CD4-positive, alpha-beta T cell (primary cell): ENCODE results near the gene KRTAP12-4. TPM values are rescaled to one million over a fixed set of nuclear protein-coding genes. Genes with fewer than 3 reads are reported as not detected.

ENCODE experiments used
- ATAC-seq: fragments of 200-7000 bp; cut with Tn5 transposase; one replicate; pipeline ENCODE4 v1.10.0; 2022; ENCODE audit warnings: mild to moderate bottlenecking; ENCODE audit not compliant: poor library complexity
- CTCF ChIA-PET: fragments of 350-600 bp; sonication (Branson Sonifier 250); formaldehyde crosslinking; loops from one replicate; lab custom pipeline; 2021; ENCODE audit warnings: antibody characterized with exemption, inconsistent platforms; lab: Charles Lee
- POLR2A ChIA-PET: fragments of 350-600 bp; sonication (Branson Sonifier 250); formaldehyde crosslinking; loops from one replicate; lab custom pipeline; 2021; ENCODE audit warnings: antibody characterized with exemption, inconsistent platforms; lab: Charles Lee
- DNase-seq, 14 experiments: peaks; one replicate each; pipeline ENCODE4 v3.0.0-alpha.2; 2013 to 2020; ENCODE audit warnings: mixed read lengths in 2 of 14
- H3K27ac ChIP-seq, 2 donors: one replicate each; pipeline versions ENCODE4 v1.5.1 to v1.7.0; 2013; ENCODE audit warnings: low read length in 2 of 2, low read depth in 1 of 2, mild to moderate bottlenecking in 1 of 2
- H3K27me3 ChIP-seq, 2 experiments: 1 replicate in 1 of 2; 2 replicates in 1 of 2; pipeline versions ENCODE4 v1.6.1 to v1.7.0; 2013; ENCODE audit warnings: low read length in 2 of 2, control low read depth in 1 of 2, mild to moderate bottlenecking in 1 of 2, moderate library complexity in 1 of 2; ENCODE audit not compliant: insufficient read depth in 2 of 2, control insufficient read depth in 1 of 2
- H3K36me3 ChIP-seq: one replicate; pipeline ENCODE4 v1.6.1; 2013; ENCODE audit warnings: low read length, control low read depth; ENCODE audit not compliant: insufficient read depth
- H3K4me1 ChIP-seq: one replicate; pipeline ENCODE4 v1.6.1; 2013; ENCODE audit warnings: low read length, control low read depth; ENCODE audit not compliant: insufficient read depth
- H3K4me3 ChIP-seq: one replicate; pipeline ENCODE4 v1.5.1; 2013; ENCODE audit warnings: mild to moderate bottlenecking, low read length, moderate library complexity
- H3K9me3 ChIP-seq, 2 experiments: 1 replicate in 1 of 2; 2 replicates in 1 of 2; pipeline versions ENCODE4 v1.6.1 to v1.7.0; 2013; ENCODE audit warnings: low read length in 2 of 2, mild to moderate bottlenecking in 2 of 2, control low read depth in 1 of 2, moderate library complexity in 1 of 2; ENCODE audit not compliant: control insufficient read depth in 1 of 2, insufficient read depth in 1 of 2
- H3K27ac Mint-ChIP-seq: one replicate; pipeline ENCODE4 v1.8.0; 2020; ENCODE audit warnings: mixed read lengths
- H3K27me3 Mint-ChIP-seq: one replicate; pipeline ENCODE4 v1.8.0; 2021; ENCODE audit warnings: mixed read lengths
- H3K36me3 Mint-ChIP-seq: one replicate; pipeline ENCODE4 v1.8.0; 2021; ENCODE audit warnings: low read depth, mixed read lengths
- H3K4me1 Mint-ChIP-seq: one replicate; pipeline ENCODE4 v1.8.0; 2021; ENCODE audit warnings: low read depth, mixed read lengths
- H3K4me3 Mint-ChIP-seq: one replicate; pipeline ENCODE4 v1.8.0; 2020; ENCODE audit warnings: mild to moderate bottlenecking, mixed read lengths
- H3K9me3 Mint-ChIP-seq: one replicate; pipeline ENCODE4 v1.8.0; 2020; ENCODE audit warnings: mixed read lengths
- CTCF ChIP-seq: fragments of 200-600 bp; IDR thresholded peaks from one replicate; pipeline ENCODE4 v1.8.0; 2022; ENCODE audit warnings: antibody characterized with exemption, mild to moderate bottlenecking
- intact Hi-C, 2 experiments: fragments of 100-400 bp; cut with DNase I in 1 of 2; cut with micrococcal nuclease in 1 of 2; formaldehyde crosslinking; loops; one replicate each; pipeline versions ENCODE4 v1.15.1 to v1.9.0; 2023 to 2025; cut with DNase I, micrococcal nuclease
- total RNA-seq, 174 experiments: library from RNA in 2 of 174; stranded (reverse) in 2 of 174; gene quantifications; one replicate each; pipeline ENCODE4 v1.2.3 and lab custom pipeline; 2021 to 2026

KRTAP12-4 gene
- total RNA-seq, 2 experiments from 2014 or later, result not detected

GRCh38 chr21:44650973-44651675 lies 3.3 kb downstream of the KRTAP12-4 start:
- TF ChIP-seq CTCF, result no peak
- peaks cover 4 to 29% of the 10 kb centered on the region in 2 experiments for H3K9me3 ChIP-seq
- no peak overlapping the region for H3K27ac ChIP-seq
- peak in 1 of 14 experiments; percentile 3 for DNase-seq
- no peak overlapping the region for H3K27ac Mint-ChIP-seq
- no peak for ATAC-seq
- intact Hi-C loops, result loop anchor here in 1 of 2 experiments (5.0 kb wide), 1 partner anchor 34 kb away; no protein-coding TSS in a partner anchor
- peaks cover 29% of the 10 kb centered on the region for H3K4me1 ChIP-seq
- H3K4me3 ChIP-seq, result no peak overlapping the region
- ChIA-PET POLR2A (no interaction called here), CTCF (interaction anchor here (0.7 kb wide), 1 partner anchor 129 kb away, joined by 4 read pairs; no protein-coding TSS in a partner anchor)
- H3K9me3 Mint-ChIP-seq, result peaks cover 4% of the 10 kb centered on the region
- H3K4me1 Mint-ChIP-seq, result peaks cover 19% of the 10 kb centered on the region
- no peak overlapping the region for H3K4me3 Mint-ChIP-seq
- H3K27me3 Mint-ChIP-seq, result no peaks in the 10 kb centered on the region
- H3K27me3 ChIP-seq, result no peaks in the 10 kb centered on the region
- H3K36me3 Mint-ChIP-seq, result peaks cover 11% of the 10 kb centered on the region
- H3K36me3 ChIP-seq, result no peaks in the 10 kb centered on the region

- no peaks in the 10 kb centered on the region for H3K27me3 Mint-ChIP-seq
- no peak overlapping the region for H3K4me3 ChIP-seq
- H3K9me3 ChIP-seq, result peaks cover 0 to 27% of the 10 kb centered on the region in 2 experiments
- no peaks in the 10 kb centered on the region for H3K36me3 ChIP-seq
- intact Hi-C loops, result loop anchor here in 1 of 2 experiments (5.0 kb wide), 1 partner anchor 33 kb away; no protein-coding TSS in a partner anchor
- ATAC-seq (no peak), DNase-seq (peak in 1 of 14 experiments; percentile 8)
- H3K4me1 ChIP-seq, result peaks cover 22% of the 10 kb centered on the region
- POLR2A ChIA-PET, result no interaction called here
- no peak overlapping the region for H3K27ac ChIP-seq
- H3K4me3 Mint-ChIP-seq, result no peak overlapping the region
- peaks cover 8% of the 10 kb centered on the region for H3K36me3 Mint-ChIP-seq
- no peaks in the 10 kb centered on the region for H3K27me3 ChIP-seq
- H3K27ac Mint-ChIP-seq, result no peak overlapping the region
- CTCF ChIA-PET, result no interaction called here
- peaks cover 17% of the 10 kb centered on the region for H3K4me1 Mint-ChIP-seq
- TF ChIP-seq CTCF, result no peak
- peaks cover 4% of the 10 kb centered on the region for H3K9me3 Mint-ChIP-seq
These were observed 4.0 kb downstream of the KRTAP12-4 start for GRCh38 chr21:44650265-44650972.

GRCh38 chr21:44649521-44650100 lies 4.8 kb downstream of the KRTAP12-4 start:
- Histone ChIP-seq H3K9me3 (peaks cover 5 to 25% of the 10 kb centered on the region in 2 experiments), H3K27me3 (no peaks in the 10 kb centered on the region), H3K4me1 (peaks cover 14% of the 10 kb centered on the region), H3K36me3 (no peaks in the 10 kb centered on the region), H3K4me3 (no peak overlapping the region), H3K27ac (no peak overlapping the region)
- ChIA-PET POLR2A (no interaction called here), CTCF (no interaction called here)
- Mint-ChIP-seq H3K4me3 (no peak overlapping the region), H3K9me3 (peaks cover 8% of the 10 kb centered on the region), H3K36me3 (peaks cover 8% of the 10 kb centered on the region), H3K27ac (no peak overlapping the region), H3K27me3 (no peaks in the 10 kb centered on the region), H3K4me1 (peaks cover 15% of the 10 kb centered on the region)
- peak in 1 of 14 experiments; percentile 5 for DNase-seq
- no peak for ATAC-seq
- intact Hi-C loops, result loop anchor here in 1 of 2 experiments (5.0 kb wide), 1 partner anchor 32 kb away; no protein-coding TSS in a partner anchor
- TF ChIP-seq CTCF, result no peak
